ENCODE data around the gene KICS2. TPM values are rescaled to one million over a fixed set of nuclear protein-coding genes. Genes with fewer than 3 reads are reported as not detected.

KICS2 gene
- total and polyA plus RNA-seq, 2 of the 8 experiments (the other 6 are each of a cell fraction or from before 2014, with no cell fraction given), result 5.6 to 9.5 TPM

DNA sequence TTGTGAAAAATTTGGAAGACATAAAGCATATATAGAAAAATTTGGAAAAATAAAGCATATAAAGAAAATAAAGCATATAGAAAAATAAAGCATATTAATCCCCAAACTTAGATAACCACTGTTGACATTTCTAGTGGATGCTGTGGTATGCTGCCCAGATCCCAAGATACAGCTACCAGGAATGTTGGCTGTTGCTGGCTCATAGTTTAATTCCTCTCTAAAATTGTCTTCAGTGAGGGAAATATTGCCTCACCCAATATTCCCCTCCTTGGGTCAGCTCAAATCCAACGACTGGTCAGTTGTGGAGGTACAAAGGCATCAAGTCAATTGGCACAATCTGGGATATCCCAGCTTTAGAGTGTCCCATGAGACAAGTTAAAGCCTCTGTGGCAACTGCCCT is 10.1 kb upstream of the KICS2 start:
- Histone ChIP-seq H3K23ac (ENCODE audit: insufficient read length) (no peak overlapping the region), H3K56ac (replicated peaks; ENCODE audit: insufficient read length, low read depth, low read length) (no peak overlapping the region), H3K23me2 (ENCODE audit: low read depth, low read length) (no peaks in the 10 kb centered on the region), H3K36me3 (ENCODE audit: control insufficient read depth in 2 of 4, insufficient read depth in 4 of 4, low read length in 3 of 4) (no peaks in the 10 kb centered on the region), H3K18ac (ENCODE audit: extremely low read depth, low read length) (no peak overlapping the region), H3K27ac (ENCODE audit: low read depth, low read length) (no peak overlapping the region), H2AFZ (ENCODE audit: low read length) (peak overlapping the region; percentile 77; the same call in 1 of the 2 replicates), H2BK5ac (ENCODE audit: low read depth, low read length) (no peak overlapping the region), H3K79me2 (ENCODE audit: control insufficient read depth in 1 of 2, insufficient read depth in 2 of 2, low read length in 2 of 2) (no peaks in the 10 kb centered on the region), H4K8ac (ENCODE audit: extremely low read depth, insufficient read depth, low read length) (no peak overlapping the region), H4K91ac (replicated peaks; ENCODE audit: insufficient read length, low read length) (no peak overlapping the region), H4K20me1 (replicated peaks in 1 of 2; ENCODE audit: control insufficient read depth in 1 of 2, insufficient read depth in 2 of 2, low read length in 2 of 2) (no peaks in the 10 kb centered on the region), H2BK15ac (ENCODE audit: low read length) (no peak overlapping the region), H2BK20ac (ENCODE audit: low read length) (no peak overlapping the region), H3K9me3 (ENCODE audit: insufficient read depth in 2 of 2, low read depth in 1 of 2, low read length in 1 of 2) (no peaks in the 10 kb centered on the region), H3K79me1 (ENCODE audit: low read depth, low read length) (no peaks in the 10 kb centered on the region), H3K4ac (replicated peaks; ENCODE audit: insufficient read length, low read depth, low read length) (no peak overlapping the region), H4K5ac (ENCODE audit: insufficient read length, low read depth, low read length) (no peak overlapping the region), H3K4me1 (replicated peaks in 1 of 4; ENCODE audit: control insufficient read depth in 3 of 4, insufficient read depth in 4 of 4, low read length in 3 of 4) (peaks cover 0 to 2% (median under 1%) of the 10 kb centered on the region in 4 experiments; a peak in 2 of 7 replicates), H3K4me3 (ENCODE audit: extremely low read depth in 1 of 4, insufficient read depth in 2 of 4, low read depth in 3 of 4, low read length in 4 of 4) (no peak overlapping the region), H3K4me2 (ENCODE audit: insufficient read depth in 1 of 2, low read depth in 2 of 2, low read length in 2 of 2) (no peak overlapping the region), H2AK5ac (ENCODE audit: low read depth, low read length) (no peak overlapping the region), H3K9ac (replicated peaks in 1 of 4; ENCODE audit: extremely low read depth in 1 of 4, low read depth in 3 of 4, low read length in 3 of 4) (no peak overlapping the region), H2BK12ac (ENCODE audit: low read depth, low read length) (no peak overlapping the region), H2BK120ac (replicated peaks; ENCODE audit: low read depth, low read length) (no peak overlapping the region), H3K27me3 (replicated peaks in 1 of 4; ENCODE audit: control insufficient read depth in 3 of 4, extremely low read depth in 1 of 4, insufficient read depth in 3 of 4, low read length in 3 of 4) (no peaks in the 10 kb centered on the region), H3K14ac (ENCODE audit: insufficient read length) (no peak overlapping the region)
- 85% methylated on average over 1 of the region's 1 CpG; no CpG with 5 or more reads in 1 of the 2 experiments for WGBS, 2 experiments (ENCODE audit: extremely low coverage in 1 of 2, insufficient coverage in 1 of 2, insufficient read length in 1 of 2, insufficient replicate concordance in 2 of 2, low coverage in 1 of 2, low lambda C conversion rate in 2 of 2, missing lambda C conversion rate in 1 of 2)
- DNase-seq (ENCODE audit: low read depth in 1 of 2, low spot score in 2 of 2) (no peak), FAIRE-seq (no peak)
- CTCF ChIA-PET (ENCODE audit: partially characterized antibody), result interaction anchor here (1.6 kb wide), 1 partner anchor 10 kb away, joined by 6 read pairs; no protein-coding TSS in a partner anchor
- POLR2A ChIA-PET (ENCODE audit: partially characterized antibody), result interaction anchor here (0.7 kb wide), 1 partner anchor 10 kb away, joined by 4 read pairs; the partner anchor contains the start of gene KICS2
- TF ChIP-seq TAF7 (optimal IDR thresholded peaks at IDR 0.05; ENCODE audit: borderline replicate concordance, low read depth, low read length) (no peak), RXRA (IDR thresholded peaks at IDR 0.05; ENCODE audit: insufficient read depth, low read depth, low read length) (no peak), SAP30 (IDR thresholded peaks at IDR 0.05; ENCODE audit: insufficient read depth, insufficient replicate concordance, low read length) (no peak)
